KOPT-K1 (cell line): ENCODE results near the gene ZNF445.
"Not testable (repeated sequence)": the region's sequence is repeated elsewhere in the genome, so short reads cannot be mapped to it uniquely, and the experiment has no call there.

Experiments used
- H3K27ac ChIP-seq: fragments of 200-600 bp; sonication (generic); 2 replicates; pipeline ENCODE4 v1.5.1; 2016; ENCODE audit warnings: antibody characterized with exemption, mild to moderate bottlenecking, low read depth, low read length; ENCODE audit not compliant: poor library complexity, severe bottlenecking
- H3K36me3 ChIP-seq: fragments of 200-600 bp; sonication (generic); 2 replicates; pipeline ENCODE4 v1.5.1; 2017; ENCODE audit warnings: antibody characterized with exemption, mild to moderate bottlenecking, low read length, moderate library complexity; ENCODE audit not compliant: insufficient read depth
- H3K9me3 ChIP-seq: fragments of 200-600 bp; sonication (generic); 2 replicates; pipeline ENCODE4 v1.5.1; 2017; ENCODE audit warnings: antibody characterized with exemption, low read length, mild to moderate bottlenecking; ENCODE audit not compliant: insufficient read depth, poor library complexity, severe bottlenecking

The ZNF445 gene

DNA sequence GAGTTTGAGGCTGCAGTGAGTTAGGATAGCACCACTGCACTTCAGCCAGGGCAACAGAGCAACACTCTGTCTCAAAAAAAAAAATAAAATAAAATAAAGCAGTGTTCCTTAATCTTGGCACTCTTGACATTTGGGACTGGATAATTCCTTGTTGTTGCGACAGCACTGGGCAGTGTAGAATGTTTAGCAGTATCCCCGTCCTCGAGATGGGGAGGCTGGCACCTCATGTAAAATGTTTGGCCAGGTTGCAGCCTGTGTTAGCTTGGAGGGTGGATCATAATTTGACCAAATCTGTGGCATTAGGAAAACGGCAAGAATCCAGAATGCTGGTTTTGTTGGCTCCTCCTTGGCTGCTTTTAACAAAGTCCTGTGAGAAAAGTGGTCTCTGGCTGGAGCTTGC lies 47.0 kb downstream of the ZNF445 start:
- no peaks in the 10 kb centered on the region for H3K36me3 ChIP-seq
- H3K27ac ChIP-seq = no peak overlapping the region
- no peaks in the 10 kb centered on the region for H3K9me3 ChIP-seq

DNA sequence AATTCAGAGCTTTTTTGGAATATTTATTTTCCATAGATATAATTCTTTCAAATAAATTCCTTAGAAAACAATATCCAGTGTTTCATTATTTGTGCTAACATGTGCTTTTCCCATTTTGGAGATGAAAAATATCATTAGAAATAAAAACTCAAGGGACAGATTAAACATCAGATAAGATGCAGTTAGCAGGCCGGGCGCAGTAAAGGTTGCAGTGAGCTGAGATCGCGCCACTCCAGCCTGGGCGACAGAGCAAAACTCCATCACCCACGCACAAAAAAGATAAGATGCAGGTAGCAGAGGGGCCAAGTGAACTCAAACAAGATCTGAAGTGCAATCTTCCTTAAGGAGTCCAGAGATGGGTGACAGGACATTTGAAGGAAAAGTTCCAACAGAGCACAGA lies 48.0 kb downstream of the ZNF445 start:
- Histone ChIP-seq H3K27ac (no peak overlapping the region), H3K9me3 (no peaks in the 10 kb centered on the region), H3K36me3 (no peaks in the 10 kb centered on the region)

DNA sequence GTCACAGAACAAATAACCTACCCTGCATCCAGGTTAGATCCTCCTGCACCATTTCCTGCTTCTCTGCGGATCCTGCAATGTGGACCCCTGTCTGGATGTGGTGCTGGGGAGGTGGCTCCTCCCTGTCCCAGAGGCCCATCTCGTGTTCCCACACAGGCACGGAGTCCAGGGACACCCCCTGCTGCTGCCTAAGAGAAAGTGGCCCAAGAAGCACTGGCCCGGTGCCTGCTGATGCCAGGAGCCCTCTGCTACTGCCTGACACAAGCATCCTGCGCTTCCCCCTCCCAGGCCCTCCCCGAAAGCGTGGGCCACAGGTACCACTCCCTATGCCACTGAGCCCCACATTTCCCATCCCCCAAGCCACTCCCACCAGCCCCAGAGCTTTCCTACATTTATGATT lies 48.6 kb downstream of the ZNF445 start:
- Histone ChIP-seq H3K27ac (no peak overlapping the region), H3K9me3 (no peaks in the 10 kb centered on the region), H3K36me3 (no peaks in the 10 kb centered on the region)

DNA sequence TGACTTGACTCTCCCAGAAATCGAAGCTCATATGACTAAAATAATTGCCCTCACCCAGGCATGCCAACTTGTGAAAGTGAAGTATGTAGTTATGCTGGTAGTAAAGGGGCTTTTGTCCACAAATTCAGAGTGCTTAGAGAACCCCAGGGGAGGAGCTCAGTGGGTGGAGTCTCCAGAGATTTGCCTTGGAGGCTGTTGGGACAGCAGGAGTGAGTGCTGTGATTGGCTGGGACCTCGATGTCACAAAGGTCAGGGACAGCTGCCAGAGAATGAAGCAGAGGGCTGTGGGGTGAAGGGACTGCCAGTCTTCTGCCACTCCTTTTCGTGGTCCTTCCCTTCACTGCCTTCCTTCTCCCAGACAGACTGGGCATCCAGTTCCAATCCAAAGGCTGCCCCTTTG lies 49.8 kb downstream of the ZNF445 start:
- H3K27ac ChIP-seq = no peak overlapping the region
- no peaks in the 10 kb centered on the region for H3K36me3 ChIP-seq
- no peaks in the 10 kb centered on the region for H3K9me3 ChIP-seq

DNA sequence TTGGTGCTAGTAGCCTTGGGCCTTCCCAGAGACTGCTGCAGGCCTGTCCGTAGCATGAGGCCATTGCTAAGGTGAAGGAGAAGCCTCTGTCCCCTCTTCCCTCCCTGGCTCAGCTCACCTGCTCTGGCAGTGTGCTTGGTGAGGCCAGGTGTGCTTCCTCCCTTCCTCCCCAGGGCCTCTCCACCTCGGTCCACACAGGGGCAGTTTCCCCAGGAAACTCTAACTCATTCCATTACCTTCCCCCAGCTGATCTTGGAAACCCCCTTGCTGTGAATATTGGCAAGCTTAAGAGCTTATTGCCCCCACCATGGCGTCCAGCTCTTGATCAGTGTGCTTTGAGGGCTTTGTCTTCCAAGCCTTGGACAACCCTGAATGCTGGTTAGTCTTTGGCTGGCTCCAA lies 52.7 kb downstream of the ZNF445 start:
- H3K27ac ChIP-seq = no peak overlapping the region

DNA sequence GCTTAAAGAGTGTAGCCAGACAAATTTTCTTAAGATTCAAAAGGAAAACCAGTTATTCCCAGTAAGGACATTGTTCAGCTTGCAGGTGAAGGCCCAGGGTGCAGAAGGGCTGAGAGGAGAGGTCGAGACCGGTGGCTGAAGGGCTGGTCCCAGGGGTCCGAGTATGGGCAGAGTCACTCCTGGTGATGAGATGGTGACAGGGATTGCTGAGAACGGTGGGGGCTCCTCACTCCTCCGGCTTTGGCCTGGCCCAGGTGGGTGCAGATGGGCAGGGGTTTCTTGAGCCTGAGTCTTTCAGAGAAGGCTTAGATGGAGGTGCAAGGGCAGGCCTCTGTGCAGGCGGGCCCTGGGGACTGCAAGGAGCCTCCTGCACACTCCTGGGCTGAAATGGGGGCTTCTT lies 56.2 kb downstream of the ZNF445 start:
- no peaks in the 10 kb centered on the region for H3K36me3 ChIP-seq
- H3K9me3 ChIP-seq = no peaks in the 10 kb centered on the region
- H3K27ac ChIP-seq = no peak overlapping the region

More for the DNA sequence above, 52.7 kb downstream of the ZNF445 start:
- Histone ChIP-seq H3K9me3 (no peaks in the 10 kb centered on the region), H3K36me3 (no peaks in the 10 kb centered on the region)

DNA sequence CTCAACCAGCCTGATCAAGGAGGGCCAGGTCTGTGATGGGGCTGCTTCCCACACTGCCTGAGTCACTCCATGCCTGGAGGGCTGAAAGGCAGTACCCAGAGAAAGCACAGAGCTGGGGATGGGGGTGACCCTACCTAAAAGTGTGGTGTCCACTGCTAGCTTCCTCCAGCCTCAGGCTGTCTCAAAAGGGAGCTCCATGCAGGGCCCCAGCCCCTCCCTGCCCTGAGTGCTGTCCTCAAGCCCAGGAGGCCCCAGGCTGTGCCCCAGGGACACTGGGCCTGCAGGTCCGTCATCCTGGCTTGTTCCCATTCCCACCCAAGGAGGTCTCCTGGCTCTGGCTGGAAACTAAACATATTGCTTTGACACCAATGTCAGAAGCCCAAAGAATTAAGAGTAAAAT lies 56.8 kb downstream of the ZNF445 start:
- Histone ChIP-seq H3K9me3 (no peaks in the 10 kb centered on the region), H3K36me3 (no peaks in the 10 kb centered on the region), H3K27ac (no peak overlapping the region)

DNA sequence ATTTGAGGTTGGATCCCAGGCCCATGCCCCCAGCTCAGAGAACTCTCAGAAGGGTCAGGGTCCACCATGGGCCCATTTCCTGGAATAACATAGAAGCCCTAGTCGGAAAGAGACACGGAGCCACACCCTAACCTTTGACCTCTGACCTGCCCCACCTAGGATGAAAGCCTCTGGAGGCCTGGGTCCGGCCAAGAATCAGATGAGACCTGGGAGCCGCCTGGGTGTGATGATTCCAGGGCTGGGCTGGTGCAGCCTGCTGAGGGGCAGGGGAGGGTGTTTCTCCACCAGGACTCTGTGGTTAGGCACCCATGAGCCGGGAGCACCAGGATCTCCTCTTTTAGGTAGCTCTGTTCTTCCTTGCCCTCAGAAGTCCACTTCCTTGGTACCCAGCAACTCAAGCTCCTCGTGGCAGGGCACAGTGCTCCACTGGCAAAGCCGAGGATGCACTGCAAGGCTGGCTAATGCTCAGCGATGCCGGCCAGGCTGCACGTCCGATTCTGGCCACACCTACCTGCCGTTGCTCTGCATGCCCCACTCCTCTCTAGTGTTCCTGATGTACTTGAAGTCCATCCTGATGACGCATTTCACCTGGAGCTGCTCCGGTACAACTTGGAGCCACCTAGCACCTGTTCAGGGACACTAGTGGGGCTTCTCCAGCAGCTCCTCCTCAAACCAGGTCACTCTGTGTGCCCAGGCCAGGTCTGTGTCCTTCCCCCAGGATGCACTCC lies 57.4 kb downstream of the ZNF445 start:
- Histone ChIP-seq H3K9me3 (no peaks in the 10 kb centered on the region), H3K36me3 (no peaks in the 10 kb centered on the region), H3K27ac (no peak overlapping the region)

DNA sequence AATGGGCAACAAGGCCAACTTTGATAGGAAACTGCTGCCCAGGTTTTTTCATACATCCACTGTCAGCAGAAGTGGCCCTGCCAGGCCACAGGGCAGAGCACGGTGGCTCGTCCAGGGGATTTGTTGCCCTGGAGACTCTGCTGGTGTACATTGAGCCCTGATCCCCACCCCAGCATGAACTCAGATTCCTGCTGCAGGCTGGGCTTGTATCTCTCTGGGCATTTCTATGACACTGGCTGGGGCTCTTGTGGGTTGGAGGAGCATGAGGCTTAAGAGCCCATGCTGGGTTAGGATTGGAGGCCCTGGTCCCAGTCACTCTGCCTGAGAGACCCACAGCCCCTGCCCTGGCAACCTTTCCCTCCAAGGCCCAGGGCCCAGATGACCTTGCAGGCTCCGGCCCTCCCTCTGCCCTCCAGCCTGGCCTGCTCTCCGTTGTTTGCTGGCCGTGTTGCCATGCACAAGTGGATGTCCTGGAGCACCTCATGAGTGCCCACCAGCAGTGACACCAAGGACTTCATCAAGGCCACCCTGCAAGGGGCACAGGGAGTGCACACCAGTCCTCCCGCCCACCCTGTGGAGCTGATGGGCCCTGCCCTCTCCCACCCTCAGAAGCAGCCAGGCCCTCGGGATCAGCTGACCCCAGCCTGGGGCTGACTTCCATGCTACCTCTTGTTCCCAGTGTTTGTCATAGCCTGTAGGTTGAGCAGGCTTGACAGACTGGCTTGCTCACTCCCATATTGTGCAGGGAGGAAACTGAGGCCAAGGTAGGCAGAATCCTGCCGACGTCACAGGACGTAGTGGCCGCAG lies 58.2 kb downstream of the ZNF445 start:
- Histone ChIP-seq H3K36me3 (no peaks in the 10 kb centered on the region), H3K9me3 (no peaks in the 10 kb centered on the region), H3K27ac (no peak overlapping the region)

DNA sequence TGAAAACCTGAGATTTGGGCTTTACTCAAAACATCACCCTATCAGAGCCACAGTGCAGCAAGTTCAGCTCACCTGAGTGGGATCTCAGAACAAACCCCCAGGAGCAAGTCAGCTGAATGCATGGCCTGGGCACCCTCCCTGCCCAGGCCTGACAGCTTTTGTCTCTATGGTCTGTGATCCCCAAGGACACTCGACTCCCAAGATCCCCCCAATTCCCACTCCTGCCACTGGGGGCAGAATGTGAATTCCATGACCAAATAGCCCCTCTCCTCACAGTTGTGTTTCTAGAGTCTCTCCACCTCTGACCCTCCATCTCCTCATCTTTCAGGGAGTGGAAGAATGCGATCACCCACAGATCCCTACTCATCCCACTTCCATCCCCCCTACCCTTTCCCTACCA lies 58.9 kb downstream of the ZNF445 start:
- Histone ChIP-seq H3K27ac (no peak overlapping the region), H3K9me3 (no peaks in the 10 kb centered on the region), H3K36me3 (no peaks in the 10 kb centered on the region)

DNA sequence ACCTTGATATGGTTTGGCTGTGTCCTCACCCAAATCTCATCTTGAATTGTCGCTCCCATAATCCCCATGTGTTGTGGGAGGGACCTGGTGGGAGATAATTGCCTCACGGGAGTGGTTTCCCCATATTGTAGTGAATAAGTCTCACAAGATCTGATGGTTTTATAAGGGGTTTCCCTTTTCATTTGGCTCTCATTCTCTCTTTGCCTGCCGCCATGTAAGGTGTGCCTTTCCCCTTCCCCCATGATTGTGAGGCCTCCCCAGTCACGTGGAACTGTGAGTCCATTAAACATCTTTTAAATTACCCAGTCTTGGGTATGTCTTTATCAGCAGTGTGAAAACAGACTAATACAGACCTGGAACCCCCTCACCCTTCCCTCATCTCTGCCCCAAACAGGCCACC lies 59.4 kb downstream of the ZNF445 start:
- H3K9me3 ChIP-seq, H3K36me3 ChIP-seq, H3K27ac ChIP-seq: not testable (repeated sequence)

DNA sequence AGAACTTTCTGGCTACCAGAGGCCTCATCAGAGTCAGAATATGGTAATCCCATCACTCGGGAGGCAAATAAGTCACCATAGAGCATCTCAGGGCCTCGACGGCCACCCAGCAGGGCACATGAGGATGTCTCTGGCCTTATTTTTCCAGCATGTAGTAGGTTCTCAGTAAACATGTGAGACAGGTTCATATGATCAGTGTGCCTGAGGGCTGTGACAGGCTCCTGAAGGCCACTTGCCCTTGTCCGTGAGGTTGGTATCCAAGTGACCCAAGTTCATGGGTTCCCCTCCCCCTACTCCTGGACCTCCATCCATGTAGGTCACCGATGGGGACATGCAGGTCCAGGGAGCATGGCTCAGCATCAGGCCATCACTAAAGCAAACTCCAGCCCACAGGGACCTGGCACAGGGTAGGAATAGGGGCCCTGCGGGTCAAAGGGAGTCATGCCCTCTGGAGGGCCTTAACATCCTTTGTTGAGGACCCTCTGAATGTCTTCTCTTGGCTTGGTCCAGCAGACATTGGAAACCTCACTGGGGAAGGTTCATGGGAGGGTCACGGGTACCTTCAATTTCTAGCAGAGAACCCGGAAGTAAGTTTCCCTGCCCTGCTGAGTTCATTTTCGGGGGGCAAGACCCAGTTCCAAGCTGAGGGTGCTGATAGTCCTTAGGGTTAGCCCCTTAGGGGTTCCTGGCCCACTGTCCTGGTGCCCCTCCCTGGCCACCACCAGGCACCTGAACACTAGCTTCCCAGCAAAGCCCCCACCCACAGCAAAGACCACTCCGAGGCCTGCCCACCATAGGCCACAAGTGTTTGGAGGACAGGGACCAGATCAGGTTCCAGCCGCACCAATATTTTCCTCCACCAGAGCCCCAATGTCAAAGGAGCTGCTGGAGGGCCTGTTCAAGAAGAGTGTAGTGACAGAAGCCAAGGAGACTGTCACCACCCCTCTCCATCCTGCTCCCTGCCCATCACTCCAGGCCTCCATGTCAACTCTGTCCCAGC lies 61.1 kb downstream of the ZNF445 start:
- Histone ChIP-seq H3K27ac (no peak overlapping the region), H3K36me3 (no peaks in the 10 kb centered on the region), H3K9me3 (no peaks in the 10 kb centered on the region)

DNA sequence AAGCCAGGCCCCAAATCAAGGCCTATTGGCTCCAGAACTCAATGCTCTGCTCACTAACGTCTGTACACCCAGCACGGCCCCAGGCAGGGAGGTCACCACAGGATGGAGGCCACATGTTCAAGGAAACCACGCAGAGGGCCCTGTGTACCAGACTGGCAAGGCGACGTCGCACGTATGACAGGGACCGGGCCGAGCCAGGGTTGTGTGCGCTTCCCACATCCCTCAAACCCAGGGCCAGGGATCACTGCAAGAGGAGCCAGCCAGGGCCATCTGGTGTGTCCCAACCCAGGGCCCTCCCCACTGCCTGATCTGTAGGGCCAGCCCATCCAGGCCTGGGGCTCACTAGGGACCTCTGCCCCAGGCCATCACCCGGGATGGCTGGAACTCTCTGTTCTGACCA lies 62.0 kb downstream of the ZNF445 start:
- Histone ChIP-seq H3K27ac (no peak overlapping the region), H3K36me3 (no peaks in the 10 kb centered on the region), H3K9me3 (no peaks in the 10 kb centered on the region)

DNA sequence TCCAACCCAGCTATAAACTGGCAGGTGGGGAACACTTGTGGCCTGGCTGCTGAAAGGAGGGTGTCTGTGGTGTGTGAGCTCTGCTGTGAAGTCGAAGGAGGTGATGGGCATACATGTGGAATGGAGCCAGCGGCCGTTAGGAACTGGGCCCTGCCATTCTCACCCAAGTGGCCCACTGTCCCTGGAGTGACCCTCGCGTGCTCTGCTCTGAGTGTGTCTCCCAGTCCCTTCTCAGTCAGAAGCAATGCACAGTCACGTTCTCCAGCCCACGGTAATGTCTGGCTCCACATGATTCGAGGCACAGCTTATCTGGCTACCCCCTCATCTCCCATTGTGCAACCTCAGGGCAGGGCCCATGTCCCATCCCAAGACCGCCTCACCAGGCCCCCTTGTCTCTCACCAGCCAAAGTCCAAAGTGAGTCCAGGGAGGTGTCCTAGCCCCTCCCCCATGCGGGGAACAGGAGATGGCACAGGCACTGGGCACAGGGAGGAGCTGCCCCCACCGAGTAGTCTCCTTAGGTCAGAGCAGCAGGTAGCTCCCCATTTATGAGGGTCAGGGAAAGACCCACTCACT lies 62.9 kb downstream of the ZNF445 start:
- Histone ChIP-seq H3K27ac (no peak overlapping the region), H3K9me3 (no peaks in the 10 kb centered on the region), H3K36me3 (no peaks in the 10 kb centered on the region)

DNA sequence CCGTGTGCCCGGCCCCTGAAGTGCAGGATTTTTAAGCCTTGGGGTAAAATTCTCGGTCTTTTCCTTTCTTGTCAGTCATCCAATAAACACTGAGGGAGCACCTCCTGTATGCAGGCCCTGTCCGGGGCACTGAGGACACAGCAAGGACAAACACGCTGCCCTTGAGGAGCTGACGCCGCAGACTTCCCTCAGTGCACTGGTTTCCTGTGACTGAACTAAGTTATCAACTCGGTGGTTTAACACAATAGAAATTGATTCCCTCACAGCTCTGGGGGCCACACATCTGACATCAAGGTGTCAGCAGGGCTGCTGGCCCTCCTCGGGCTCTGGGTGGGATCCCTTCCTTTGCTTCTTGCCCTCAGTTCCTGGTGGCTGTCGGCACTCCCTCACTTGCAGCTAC lies 65.1 kb downstream of the ZNF445 start:
- Histone ChIP-seq H3K9me3 (no peaks in the 10 kb centered on the region), H3K27ac (no peak overlapping the region), H3K36me3 (no peaks in the 10 kb centered on the region)
